GM21737 (cell line): ENCODE results near the gene GNA12.

Experiments
- ATAC-seq: cut with Tn5 transposase; IDR thresholded peaks from one replicate; pipeline ENCODE4 v1.9.1; 2021; ENCODE audit warnings: mild to moderate bottlenecking, moderate library complexity; ENCODE audit not compliant: unreplicated experiment

Gene GNA12

DNA sequence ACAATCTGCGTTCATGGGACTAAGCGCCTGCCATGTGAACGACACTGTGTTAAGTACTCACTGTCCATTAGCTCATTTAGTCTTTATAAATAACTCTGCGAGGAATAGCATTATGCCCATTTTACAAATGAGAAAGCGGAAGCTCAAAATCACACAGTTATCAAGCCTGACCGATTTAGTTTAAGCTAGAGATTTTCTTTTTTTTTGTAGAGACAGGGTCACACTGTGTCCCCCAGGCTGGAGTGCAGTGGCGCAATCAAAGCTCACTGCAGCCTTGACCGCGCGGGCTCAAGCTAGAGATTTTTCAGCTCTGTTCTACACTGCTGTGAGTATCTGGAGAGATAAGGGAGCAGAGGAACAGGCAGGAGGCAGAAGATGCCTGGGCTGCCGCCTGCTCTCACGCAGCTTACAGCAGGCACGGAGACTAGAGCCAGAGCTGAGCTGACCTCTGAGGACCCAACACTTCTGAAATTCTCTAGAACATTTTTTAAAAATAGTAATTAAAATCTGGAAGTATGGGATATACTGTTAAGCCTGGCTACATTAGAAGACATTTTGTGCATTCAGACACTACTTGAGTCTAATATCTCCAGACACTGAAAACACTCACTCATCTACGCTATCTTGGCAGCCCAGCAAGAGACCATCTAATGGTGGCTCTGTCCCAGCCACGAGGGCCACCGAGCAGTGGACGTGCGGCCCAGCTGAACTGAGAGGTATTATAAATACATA is 38.7 kb downstream of the GNA12 start:
- ATAC-seq, result no peak

DNA sequence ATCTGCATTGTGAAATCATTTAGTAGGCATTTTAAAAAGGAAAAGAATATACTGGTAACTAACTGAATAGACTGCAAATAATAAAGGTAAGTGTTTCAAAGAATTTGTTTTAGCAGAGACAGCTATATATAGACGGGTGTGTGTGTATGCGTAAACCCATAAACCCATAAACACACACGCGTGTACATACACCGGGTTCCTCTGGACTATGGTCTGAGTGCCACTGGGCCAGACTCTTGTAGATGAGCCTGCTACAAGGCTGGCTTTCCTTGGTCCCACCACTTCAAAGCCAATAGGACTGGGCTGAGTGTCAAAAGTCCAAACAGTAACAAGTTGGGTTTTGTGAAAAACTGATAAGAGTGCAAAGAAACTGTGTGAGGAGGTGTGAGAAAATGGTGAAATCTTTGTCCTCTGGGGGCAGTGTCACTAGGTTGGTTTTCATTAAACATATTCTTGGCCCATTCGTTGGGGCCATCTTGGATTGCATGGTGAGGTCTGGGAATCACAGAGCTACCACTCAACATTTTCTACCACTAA is 39.8 kb downstream of the GNA12 start:
- no peak for ATAC-seq

DNA sequence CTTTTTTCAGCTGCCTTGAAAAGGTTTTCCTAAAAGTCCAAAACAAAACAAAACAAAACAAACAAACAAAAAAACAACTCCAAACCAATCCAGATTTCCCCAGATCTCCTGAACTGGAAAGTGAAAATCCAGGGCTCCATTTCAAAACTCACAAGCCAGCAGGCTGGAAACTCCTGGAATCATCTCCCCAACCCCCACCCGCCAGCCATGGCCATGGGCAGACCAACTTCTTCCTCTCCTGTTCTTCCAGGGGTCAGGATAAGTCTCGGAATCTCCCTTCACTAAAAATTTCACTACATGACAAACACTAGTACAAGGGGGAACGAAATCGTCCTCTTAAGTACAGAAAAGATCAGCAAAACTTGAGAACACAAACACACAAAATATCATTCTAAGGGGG is 40.4 kb downstream of the GNA12 start:
- ATAC-seq, result no peak

DNA sequence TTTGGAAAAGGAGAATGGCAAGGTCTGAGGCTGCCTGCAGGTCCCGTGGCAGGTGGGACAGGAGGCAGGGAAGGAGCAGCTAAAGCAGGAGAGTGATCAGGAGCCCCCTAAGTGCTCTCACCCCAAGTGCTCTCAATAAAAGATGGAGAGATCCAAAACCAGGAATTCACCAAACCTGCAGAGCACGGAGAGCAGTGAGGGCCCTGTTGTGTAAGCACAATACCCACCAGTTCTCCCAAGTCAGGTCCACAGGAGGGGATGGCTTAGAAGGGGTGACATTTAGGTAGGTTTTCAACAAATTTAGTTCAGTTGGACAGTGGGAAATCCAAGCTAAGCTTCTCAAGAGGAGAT is 40.8 kb downstream of the GNA12 start:
- no peak for ATAC-seq

DNA sequence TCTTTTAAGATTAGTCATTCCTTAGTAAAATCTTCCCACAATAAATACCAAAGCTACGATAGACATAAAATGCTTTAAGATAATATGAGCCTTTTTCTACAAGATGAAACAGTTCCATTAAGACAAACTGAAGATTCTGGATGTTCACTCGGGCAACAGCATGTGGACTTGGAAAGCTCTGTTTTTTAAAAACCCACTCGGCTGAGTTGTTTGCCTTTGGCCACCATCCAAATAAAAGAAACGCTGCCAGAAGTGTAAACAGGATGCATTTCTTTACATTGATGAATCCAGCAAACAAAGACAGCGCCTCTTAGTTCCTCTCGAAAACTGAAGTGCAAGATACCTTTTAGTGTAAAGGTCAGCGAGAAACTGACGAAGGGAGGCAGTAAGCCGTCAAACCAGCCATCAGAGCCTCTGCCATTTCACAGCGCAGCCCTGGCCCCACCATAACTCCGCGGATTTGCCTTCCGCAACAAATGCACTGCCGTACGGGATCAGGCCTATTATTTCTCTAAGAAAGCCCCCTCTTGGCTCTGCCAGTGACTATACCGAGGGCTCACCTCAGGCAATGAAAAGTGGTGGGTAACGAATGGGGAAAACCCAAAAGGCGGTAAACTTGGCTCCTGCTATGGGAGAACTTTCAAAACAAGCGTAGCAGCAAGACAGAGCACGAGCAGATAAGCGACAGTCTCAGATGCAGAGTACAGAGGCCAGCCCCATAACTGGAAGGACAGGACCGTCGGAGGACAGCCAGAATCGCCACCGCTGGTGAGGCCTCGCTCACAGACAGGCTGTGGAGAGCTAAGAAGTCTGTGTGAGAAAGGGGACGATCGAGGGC is 41.4 kb downstream of the GNA12 start:
- ATAC-seq, result no peak

DNA sequence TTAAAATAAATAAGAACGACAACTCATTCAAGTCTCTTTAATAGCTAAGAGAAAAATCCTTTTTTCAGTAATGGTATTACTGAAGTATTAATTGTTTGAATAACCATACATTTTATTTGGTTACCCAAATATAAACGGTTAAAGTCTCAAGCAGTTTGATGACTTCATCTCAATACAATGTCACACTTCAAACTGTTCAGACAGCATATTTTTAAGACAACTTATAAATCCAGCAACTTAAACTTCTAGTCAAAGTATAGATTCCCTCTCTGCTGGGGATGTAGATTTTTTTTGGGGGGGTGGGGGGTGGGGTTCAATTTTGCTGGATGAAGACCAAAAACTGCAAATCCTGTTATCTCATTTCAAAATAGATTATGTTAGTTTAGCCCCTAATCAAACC is 42.0 kb downstream of the GNA12 start:
- no peak for ATAC-seq

DNA sequence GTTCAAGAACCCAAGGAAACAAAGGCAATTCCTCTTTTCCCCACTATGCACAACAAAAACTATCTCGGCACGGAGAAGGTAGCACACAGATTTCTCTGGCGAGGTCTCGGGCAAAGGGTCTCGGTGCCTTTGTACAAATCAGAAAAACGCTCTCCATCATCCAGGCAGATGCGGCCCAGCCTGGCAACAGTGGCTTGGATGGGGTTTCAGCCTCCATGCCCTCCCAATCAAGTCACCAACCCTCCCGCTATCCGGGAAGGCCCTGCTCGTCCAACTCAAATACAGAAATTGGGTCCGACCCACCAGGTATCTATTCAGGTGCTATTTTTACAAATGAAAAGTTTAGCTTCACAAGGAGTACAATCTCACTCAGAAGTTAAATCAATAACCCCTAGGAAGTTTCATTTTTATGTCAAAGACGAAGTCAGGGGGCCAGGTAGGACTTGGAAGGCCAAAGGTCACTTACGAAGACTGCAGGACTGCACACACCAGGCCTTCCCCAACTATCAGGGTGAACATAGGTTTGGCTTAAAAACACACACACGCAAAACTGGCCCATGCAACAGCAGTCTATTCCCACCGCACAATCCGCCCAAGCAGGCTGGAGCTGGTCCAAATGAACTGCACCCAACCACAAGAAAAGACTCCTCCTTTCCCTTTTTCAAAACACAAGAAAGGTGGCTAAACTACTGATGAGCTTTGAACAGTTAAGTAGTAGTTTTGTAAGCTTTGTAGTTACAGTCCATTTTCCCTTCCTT is 43.0 kb downstream of the GNA12 start:
- no peak for ATAC-seq

DNA sequence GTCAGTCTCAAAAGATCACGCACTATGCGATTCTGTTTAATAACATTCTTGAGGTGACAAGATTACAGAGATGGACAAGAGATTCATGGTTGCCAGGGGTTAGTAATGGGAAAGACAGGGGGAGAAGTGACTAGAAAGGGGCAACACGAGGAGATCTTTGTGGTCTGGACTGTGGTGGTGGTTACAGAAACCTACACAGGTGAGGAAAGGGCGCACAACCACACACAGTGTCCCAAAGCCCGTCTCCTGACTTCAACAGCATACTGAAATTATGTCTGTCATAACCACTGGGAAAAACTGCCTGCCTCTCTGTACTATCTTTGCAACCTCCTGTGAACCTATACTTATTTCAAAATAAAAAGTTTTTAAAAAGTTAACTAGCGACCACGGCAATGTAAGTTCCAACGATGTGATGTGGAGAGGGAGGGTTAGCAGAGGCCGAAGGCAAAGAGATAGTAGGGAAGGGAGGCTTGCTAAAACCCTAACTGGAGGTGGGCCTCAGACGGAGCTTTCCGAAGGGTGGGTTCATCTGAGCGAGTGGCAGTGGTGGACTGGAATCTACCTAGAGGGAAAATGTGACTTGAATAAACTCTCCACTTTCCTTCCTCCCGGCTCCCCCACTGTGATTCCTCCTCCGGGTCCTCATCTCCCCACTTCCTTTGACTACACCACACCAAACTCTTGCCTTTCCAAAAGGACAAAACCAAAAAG is 43.7 kb downstream of the GNA12 start:
- ATAC-seq, result no peak

DNA sequence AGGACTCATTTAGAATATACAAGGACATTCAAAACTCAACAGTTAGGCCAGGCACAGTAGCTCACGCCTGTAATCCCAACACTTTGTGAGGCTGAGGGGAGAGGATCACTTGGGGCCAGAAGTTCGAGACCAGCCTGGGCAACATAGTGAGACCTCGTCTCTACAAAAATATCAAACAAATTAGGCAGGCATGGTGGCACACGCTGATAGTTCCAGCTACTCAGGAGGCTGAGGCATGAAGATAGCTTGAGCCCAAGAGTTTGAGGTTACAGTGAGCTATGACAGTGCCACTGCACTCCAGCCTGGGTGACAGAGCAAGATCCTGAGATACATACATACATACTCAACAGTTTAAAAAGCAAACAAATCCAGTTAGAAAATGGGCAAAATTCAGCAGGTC is 44.9 kb downstream of the GNA12 start:
- ATAC-seq, result no peak

DNA sequence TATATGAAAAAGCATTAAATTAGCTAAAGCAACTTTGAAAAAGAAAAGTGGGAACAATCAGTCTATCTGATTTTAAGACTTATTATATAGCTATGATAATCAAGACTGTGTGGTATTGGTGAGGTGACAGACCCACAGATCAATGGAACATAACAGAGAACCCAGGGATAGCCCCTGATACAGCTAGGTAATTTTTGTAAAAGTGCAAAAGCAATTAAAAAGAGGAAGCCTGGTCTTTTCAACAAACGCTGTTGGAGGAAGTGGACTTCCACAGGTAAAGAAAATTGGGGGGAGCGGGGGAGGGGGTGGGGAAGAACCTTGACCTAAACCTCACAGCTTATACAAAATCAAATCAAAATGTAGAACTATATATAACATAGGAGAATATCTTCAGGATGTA is 45.4 kb downstream of the GNA12 start:
- ATAC-seq, result no peak

DNA sequence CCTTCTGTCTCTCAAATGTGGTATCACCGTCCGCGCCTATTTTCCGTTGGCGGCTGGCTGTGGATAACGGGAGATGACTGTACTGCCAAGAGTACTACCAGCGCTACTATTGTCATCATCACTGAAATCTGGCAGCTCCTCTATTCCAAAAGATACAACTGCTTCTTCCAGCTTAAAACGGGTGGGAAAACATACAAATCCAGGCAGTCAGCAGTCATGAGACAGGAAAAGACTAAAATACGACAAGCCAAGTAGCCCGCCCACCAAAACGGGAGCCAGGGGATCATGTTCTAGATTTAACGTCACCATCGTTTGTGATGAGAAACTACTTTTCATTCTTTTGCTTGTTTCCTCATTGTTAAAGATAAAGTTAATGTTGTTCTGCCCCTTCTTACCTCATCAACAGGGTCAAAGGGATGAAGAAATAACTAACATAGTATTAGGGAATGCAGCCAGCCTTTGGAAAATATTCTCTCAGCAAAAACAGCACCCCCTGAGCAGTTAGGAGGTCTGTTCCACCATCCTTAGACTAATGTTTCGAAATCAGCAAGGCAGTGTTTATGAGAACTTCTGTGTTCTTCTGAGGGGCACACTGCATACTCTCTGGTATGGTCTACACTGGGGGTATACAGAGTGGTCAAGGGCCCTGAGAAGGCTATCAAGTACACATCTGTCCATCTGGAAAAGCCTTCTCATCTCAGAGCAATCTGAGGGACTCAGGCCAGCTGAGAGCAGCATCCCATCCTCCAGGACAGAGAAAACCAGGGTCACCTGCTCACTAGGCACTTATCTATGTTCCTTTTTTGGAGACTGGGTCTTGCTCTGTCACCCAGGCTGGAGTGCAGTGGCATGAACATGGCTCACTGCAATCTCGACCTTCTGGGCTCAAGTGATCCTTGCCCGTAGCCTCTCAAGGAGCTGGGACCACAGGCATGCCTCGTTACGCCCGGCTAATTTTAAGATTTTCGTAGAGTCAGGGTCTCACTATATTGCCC is 47.5 kb downstream of the GNA12 start:
- no peak for ATAC-seq

DNA sequence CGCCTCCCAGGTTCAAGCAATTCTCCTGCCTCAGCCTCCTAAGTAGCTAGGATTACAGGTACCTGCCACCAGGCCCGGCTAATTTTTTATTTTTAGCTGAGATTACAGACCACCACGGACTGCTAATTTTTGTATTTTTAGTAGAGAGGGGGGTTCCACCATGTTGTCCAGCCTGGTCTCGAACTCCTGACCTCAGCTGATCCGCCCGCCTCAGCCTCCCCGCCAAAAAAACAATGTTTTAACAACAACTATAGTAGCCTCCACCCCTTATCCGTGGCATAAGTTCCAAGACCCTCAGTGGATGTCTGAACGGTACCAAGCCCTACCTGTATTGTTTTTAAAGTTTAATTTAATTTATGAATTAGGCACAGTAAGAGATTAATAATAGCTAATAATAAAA is 48.2 kb downstream of the GNA12 start:
- no peak for ATAC-seq

DNA sequence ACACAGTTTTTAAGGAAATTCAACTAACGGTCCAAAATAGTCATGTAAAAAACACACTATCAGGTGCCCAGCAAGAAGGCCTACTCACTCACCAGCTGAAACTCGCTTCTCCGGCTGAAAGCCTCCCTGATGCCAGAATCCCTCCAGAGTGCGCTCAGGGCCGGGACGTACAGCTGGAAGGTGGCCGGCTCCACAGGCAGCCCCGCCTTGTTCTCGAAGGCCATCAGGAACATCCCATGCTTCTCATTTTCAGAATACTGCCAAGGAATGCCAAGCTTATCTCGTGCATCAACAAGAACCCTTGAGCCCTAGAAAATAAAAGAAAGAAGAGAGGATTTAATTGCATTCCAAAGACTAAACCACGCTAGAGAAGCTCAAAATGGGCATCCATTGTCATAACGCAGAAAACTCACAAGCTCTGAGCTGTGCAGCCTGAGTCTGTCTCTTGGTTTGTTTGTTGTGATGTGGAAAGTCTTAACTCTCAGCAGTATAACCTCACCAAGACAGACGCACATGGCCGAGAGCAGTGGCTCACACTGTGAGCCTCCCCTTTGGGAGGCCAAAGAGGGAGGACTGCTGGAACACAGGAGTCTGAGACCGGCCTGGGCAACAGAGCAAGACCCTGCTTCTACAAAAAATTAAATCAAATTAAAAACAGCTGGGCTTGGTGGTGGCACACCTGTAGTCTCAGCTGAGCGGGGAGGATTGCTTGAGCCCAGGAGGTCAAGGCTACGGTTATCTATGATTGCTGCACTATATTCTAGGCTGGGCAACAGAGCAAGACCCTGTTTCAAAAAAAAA is 49.1 kb downstream of the GNA12 start:
- no peak for ATAC-seq

DNA sequence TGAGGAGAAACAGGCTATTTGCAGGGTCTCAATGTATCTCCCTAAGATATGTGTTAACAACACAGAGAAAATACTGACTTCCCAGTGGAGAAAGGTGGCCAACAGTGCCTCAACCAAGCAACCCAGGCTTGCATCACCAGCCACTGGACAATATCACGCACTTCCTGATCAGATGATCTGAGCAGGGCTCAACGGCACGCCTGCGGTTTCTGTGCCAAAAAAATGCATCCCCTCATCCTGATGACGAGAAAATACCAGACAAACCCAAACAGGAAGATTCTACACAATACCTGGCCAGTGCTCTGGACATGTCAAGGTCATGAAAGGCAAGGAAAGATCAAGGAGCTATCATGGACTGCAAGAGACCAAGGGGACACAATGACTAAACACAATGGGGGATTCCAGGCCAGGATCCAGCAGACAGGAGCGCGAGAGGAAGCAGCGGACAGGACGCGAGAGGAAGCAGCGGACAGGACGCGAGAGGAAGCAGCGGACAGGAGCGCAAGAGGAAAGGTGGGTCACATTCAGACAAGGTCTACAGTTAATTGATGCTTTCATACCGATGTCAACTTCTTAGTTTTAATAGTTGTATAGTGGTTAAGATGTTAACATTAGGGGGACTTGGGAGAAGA is 51.1 kb downstream of the GNA12 start:
- no peak for ATAC-seq

DNA sequence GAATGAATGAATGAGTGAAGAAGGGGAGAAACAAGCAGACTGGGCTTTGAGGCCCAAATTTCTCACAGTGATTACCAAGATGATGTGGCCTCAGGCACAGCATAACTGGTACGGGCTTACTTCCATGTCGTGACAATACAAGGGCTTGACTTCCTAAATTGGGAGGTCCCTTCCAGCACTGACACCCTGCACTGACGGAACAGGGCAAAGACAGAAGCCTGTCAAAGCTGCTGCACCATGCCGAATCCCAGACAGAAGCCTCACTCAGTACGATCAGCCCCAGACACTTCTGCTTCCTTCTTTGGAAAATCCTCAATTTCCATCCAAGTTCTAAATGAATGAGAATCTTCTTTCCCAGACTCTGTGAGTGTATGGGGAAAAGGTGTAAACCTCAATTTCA is 51.9 kb downstream of the GNA12 start:
- no peak for ATAC-seq

DNA sequence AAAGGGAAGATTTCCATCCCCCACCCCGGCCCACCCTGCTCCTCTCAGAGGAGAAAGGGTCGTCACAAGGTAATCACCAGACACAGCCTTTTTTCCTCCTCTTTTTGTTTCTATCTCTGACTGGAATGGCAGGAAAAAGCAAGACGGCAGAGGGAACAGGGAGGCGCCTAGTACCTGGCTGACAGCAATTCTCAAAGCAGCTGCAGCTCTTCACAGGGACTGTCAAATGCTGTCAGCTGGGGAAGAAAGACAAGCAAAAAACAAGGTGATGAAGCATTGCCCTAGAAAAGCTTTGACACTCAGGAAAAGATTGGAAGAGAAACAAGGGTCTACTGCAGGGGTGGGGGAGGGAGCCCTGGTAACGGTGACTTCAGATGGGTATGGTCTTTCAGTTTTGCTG is 52.7 kb downstream of the GNA12 start:
- ATAC-seq, result no peak

DNA sequence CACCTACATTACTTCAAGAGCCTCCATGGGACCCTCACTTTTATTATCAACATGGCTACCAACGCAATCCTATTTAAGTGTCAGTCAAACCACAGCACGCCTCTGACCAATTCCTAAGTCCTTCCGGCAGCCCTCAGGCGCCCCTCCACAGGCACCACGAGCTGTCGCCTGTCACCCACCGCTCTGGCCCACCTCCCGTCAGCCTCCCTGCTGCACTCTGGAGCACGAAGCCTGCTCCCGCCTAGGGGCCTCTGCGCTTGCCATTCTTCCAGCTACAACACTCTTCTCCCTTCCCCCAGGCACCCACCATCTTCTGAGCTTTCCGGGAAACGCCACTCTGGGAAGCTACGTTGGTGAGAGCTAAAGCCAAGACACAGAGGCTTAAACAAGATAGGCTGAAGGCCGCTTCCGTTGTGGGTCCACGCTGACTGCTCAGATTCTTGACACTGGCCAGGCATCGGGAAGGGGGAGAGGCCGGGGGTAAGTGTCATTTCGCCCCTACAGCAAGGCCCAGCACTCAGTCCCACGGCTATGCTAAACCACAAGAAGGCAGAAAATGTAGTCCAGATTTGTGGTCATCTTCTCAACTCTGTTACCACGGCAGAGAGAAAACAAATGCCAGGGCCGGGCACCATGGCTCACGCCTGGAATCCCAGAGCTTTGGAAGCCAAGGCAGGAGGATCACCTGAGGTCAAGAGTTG is 56.7 kb downstream of the GNA12 start:
- ATAC-seq, result no peak

DNA sequence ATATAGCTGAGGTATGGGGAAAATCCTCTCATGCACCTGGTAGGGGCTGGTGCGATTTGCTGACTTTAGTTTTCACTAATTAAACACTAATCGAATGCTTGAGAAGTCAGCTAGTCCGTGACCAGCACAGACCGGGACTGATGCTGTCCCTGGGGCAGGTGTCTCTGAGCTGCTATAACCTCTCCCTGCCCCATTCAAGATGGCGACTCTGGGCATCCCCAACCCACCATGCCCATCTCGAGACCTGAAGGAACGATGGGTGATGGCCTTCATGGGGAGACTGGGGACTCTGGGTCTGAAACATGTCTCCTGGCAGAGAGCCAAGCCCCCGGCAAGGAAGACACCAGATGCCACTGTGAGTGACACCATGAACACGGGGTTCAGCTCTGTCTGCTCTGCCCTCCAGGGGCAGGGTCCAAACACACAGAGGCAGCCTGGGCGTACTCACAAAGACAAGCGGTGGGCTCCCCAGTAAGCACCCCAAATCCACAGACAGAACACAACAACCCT is 57.4 kb downstream of the GNA12 start:
- no peak for ATAC-seq
